HG03175 (cell line): ENCODE measurements around the gene PSAT1.
A peak's percentile ranks its signal among the peaks of the same experiment; 100 is the strongest.
"Not testable (repeated sequence)": the region's sequence is repeated elsewhere in the genome, so short reads cannot be mapped to it uniquely, and the experiment has no call there.

Source experiments
- ATAC-seq: cut with Tn5 transposase; IDR thresholded peaks from one replicate; pipeline ENCODE4 v1.9.1; 2021; ENCODE audit warnings: mild to moderate bottlenecking, moderate library complexity; ENCODE audit not compliant: unreplicated experiment

PSAT1 gene

GRCh38 chr9:78296893-78297671, at the start of gene PSAT1:
TSS of gene PSAT1 (plus strand) at chr9:78297125. CDS start at chr9:78297211, 86 bp downstream.
- ATAC-seq: peak; percentile 98

GRCh38 chr9:78248635-78249034, 48.3 kb upstream of the PSAT1 start:
- ATAC-seq: no peak

- no peak for ATAC-seq
Observed at GRCh38 chr9:78249542-78249941, 47.4 kb upstream of the PSAT1 start.

- ATAC-seq: no peak
Observed at GRCh38 chr9:78252616-78253015, 44.3 kb upstream of the PSAT1 start.

- no peak for ATAC-seq
Observed at GRCh38 chr9:78253285-78253684, 43.6 kb upstream of the PSAT1 start.

GRCh38 chr9:78261403-78262001, 35.4 kb upstream of the PSAT1 start:
- ATAC-seq: peak; percentile 62

- no peak for ATAC-seq
Observed at GRCh38 chr9:78262655-78263054, 34.3 kb upstream of the PSAT1 start.

GRCh38 chr9:78267889-78268288, 29.0 kb upstream of the PSAT1 start:
- no peak for ATAC-seq

GRCh38 chr9:78269784-78270183, 27.1 kb upstream of the PSAT1 start:
- ATAC-seq: no peak

- no peak for ATAC-seq
Observed at GRCh38 chr9:78272307-78272706, 24.6 kb upstream of the PSAT1 start.

- ATAC-seq: no peak
Observed at GRCh38 chr9:78273761-78274160, 23.2 kb upstream of the PSAT1 start.

GRCh38 chr9:78278177-78278777, 18.6 kb upstream of the PSAT1 start:
- no peak for ATAC-seq

GRCh38 chr9:78278801-78279200, 18.1 kb upstream of the PSAT1 start:
- ATAC-seq: no peak

GRCh38 chr9:78280982-78281668, 15.8 kb upstream of the PSAT1 start:
- ATAC-seq: no peak

GRCh38 chr9:78284181-78284580, 12.7 kb upstream of the PSAT1 start:
- ATAC-seq: not testable (repeated sequence)

GRCh38 chr9:78286125-78286524, 10.8 kb upstream of the PSAT1 start:
- no peak for ATAC-seq

GRCh38 chr9:78286946-78287388, 10.0 kb upstream of the PSAT1 start:
- no peak for ATAC-seq

- no peak for ATAC-seq
Observed at GRCh38 chr9:78288214-78288892, 8.6 kb upstream of the PSAT1 start.

- no peak for ATAC-seq
Observed at GRCh38 chr9:78289474-78289873, 7.5 kb upstream of the PSAT1 start.

- no peak for ATAC-seq
Observed at GRCh38 chr9:78291240-78291925, 5.5 kb upstream of the PSAT1 start.
